LNCaP clone FGC (cell line): ENCODE results near the gene BRF1.

ENCODE experiments used
- DNase-seq: peaks from one replicate; pipeline ENCODE4 v3.0.0-alpha.2; 2011; ENCODE audit warnings: low read depth
- H3K4me3 ChIP-seq: 2 replicates; pipeline ENCODE4 v1.5.1; 2011; ENCODE audit warnings: mild to moderate bottlenecking, low read depth, low read length, control low read depth
- TF ChIP-seq, protein P1 (sequence below): IDR thresholded peaks from 2 replicates; pipeline ENCODE4 v1.5.1; 2012; ENCODE audit warnings: mild to moderate bottlenecking; ENCODE audit not compliant: control insufficient read depth, insufficient read depth; ENCODE audit errors: extremely low read depth

The BRF1 gene

DNA sequence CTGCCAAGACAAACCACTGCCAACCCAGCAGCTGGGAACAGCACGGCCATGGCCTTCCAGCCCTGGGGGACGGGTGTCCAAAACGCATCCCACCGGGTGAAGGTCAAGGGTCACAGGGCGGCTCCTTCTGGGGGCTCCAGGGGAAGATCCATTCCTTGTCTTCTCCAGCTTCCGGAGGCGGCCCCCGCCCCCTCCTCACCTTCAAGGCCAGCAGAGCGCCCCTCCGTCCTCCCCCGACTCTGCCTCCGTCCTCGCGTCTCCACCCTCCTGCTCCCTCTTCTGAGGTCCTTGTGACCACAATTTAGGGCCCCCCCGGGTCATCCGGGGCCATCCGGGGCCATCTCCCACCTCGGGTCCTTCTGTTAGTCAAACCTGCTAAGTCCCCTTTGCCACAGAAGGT is 115.8 kb downstream of the BRF1 start:
- no peak overlapping the region for H3K4me3 ChIP-seq
- TF ChIP-seq, protein P1, sequence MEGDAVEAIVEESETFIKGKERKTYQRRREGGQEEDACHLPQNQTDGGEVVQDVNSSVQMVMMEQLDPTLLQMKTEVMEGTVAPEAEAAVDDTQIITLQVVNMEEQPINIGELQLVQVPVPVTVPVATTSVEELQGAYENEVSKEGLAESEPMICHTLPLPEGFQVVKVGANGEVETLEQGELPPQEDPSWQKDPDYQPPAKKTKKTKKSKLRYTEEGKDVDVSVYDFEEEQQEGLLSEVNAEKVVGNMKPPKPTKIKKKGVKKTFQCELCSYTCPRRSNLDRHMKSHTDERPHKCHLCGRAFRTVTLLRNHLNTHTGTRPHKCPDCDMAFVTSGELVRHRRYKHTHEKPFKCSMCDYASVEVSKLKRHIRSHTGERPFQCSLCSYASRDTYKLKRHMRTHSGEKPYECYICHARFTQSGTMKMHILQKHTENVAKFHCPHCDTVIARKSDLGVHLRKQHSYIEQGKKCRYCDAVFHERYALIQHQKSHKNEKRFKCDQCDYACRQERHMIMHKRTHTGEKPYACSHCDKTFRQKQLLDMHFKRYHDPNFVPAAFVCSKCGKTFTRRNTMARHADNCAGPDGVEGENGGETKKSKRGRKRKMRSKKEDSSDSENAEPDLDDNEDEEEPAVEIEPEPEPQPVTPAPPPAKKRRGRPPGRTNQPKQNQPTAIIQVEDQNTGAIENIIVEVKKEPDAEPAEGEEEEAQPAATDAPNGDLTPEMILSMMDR = no peak
- no peak for DNase-seq

DNA sequence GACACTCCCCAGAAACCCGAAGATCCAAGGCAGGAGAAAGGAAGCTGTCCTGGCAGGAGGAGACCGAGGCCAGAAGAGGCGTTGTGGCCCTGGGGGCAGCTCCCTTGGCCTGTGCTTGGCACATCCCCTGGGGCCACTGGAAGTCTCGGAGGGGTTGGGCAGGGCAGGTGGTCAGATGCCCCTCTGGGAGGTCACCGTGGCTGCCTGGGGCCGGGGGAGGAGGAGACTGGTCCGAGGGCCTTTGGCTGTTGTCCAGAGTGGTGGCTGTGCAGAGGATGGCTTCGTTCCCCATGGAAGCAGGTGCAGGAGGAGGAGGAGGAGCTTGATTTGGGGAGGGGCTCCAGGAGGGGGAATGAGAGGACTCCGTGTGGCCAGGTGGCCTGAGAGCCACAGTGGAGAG is 116.3 kb downstream of the BRF1 start:
- no peak for DNase-seq
- TF ChIP-seq, protein P1 = no peak
- no peak overlapping the region for H3K4me3 ChIP-seq

DNA sequence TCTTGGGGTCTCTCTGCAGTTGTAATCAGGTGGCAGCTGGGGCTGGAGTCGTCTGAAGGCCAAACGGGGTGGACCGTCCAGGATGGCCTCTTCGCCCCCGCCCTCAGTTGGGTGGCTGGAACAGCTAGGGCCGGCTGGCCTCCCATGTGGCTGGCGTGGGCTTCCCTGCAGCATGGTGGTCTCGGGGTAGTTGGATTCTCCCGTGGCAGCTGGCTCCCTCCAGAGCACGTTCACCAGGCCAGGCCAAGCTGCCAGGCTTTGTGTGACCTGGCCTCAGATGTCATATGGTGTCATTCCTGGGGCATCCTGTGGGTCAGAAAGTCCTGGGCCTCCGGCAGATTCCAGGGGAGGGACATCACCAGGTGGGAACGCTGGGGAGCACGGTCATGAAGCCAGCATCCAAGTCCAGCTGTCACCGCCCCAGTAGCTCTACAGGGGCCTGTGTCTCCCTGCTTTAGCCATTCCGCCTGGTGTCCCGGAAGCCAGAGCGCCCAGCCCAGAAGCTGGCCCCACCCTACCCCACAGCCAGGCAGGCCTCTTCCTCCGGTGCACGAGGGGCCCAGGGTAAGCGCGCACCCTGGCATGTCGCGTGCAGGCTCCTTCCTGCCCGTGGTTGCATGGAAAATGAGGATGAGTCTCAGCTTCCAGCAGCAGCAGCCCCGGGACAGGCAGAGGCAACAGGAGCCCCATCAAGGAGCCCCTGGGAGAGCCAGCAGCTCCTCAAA is 118.3 kb downstream of the BRF1 start:
- DNase-seq = no peak
- no peak overlapping the region for H3K4me3 ChIP-seq
- TF ChIP-seq, protein P1 = no peak

DNA sequence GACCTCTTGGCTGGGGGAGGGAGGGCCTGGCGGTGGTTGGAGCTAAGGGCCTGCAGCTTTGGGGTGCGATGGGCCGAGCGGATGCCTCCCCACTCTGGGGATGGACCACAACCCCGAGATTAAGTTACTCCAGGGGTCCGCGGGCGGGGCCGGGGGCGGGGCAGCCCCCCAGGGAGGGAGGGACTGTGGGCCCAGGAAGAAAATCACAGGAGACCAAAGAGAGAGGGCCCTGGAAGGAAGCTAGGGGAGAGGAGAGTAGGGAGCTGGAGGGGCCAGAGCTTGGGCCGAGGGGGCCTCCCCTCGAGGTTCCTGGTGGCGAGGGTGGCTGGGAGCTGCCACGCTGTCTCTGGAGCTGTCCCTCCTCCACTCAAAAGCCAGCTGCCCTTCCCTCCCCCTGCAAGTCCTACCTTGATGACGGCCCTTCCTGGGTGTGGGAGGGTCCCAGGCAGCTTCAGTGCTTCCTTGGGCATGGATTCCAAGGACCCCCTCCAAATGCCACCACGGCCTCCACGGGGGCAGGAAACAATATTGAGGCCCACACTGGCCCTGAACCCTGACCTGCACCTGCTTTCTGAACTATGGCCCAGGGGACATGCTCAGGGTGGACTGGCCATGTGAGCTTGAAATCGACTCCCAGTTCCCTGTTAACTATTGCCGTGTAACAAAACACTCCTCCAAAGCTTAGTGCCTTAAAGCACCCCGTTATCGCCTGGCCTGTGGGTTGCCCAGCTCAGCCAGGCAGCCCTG is 119.1 kb downstream of the BRF1 start:
- DNase-seq = no peak
- peak overlapping the region; percentile 51 for H3K4me3 ChIP-seq
- TF ChIP-seq, protein P1 = no peak

DNA sequence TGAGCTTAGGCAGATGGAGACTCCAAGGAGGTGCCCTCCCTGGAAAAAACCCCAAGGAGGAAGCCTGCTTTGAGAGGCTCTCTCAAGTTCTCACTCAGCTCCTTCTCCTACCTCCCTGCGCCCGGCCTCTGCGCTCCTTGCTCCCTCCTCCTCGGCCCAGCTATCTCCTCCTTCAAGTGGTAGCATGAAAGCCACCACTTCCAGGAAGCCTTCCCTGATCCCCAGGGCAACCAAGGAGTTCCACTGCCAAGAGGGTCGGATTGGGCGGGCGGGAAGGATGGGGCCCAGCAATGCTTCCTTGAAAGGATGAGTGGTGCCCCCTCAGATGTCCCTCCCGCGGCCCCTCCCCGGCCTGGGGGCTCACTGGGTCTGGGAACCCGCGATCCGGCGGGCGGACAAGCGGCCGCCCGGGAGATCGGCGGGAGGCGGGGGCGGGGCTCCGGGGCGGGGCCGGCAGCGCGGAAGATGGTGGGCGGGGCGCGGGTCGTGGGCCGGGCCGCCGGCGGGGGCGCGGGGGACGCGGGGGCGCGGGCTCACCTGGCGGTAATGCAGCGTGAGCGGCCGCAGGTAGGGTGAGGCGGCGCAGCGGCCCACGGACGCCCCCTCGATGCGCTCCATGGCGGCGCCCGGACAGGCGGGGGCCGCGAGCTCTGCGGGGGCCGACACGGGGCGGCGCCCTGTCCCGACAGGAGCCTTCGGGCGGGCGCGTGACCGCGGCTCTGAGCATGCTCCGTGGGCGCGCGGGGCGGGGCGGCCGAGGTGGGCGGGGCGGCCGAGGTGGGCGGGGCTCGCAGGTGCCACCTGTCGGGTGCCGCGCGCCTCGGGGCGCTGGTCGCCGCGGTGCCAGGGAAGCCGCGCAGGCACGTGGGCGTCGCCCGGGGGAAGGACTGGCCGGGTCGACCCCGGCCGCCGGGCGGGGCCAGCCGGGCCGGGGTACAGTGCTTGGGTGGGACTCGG is 119.9 kb downstream of the BRF1 start, which contains the start of gene NUDT14:
Gene NUDT14, minus strand, starts transcription at position 721 of the 957 bp plus-strand sequence. Its CDS starts 103 bp downstream, at position 618.
- TF ChIP-seq, protein P1 = no peak
- peak within 1 kb of the TSS; percentile 57 for H3K4me3 ChIP-seq
- DNase-seq = no peak

DNA sequence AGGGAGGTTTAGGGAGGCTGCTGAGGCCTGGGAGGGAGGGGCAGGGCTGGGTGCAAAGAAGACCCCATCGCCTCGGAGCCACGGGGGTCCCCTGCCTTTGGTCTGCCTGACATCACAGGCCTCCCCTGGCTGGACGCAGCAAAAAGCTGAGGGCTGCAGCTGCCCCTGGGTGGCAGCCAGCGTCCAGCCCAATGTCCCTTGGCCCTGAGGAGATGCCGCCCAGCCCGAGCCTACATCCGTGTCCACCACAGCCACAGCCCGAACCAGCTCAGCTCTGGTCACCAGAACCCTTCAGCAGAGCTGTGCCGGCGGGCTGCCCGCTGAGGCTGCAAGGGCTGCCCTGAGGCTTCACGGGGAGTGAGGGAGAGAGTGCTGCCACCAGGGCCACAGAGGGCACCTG is 121.6 kb downstream of the BRF1 start:
- no peak for DNase-seq
- H3K4me3 ChIP-seq = no peak overlapping the region
- TF ChIP-seq, protein P1 = no peak
